Liver (tissue), 9 donors: ENCODE measurements around the gene PCDH15. TPM values are rescaled to one million over a fixed set of nuclear protein-coding genes. Genes with fewer than 3 reads are reported as not detected.
A peak's percentile ranks its signal among the peaks of the same experiment; 100 is the strongest.

Experiments
- DNase-seq: peaks from one replicate; pipeline ENCODE4 v3.0.0-alpha.2; 2017; ENCODE audit warnings: low spot score
- H3K27ac ChIP-seq, 2 donors: one replicate each; pipeline ENCODE4 v1.7.0; 2013; ENCODE audit warnings: inconsistent platforms in 2 of 2, low read length in 2 of 2, control low read depth in 1 of 2, low read depth in 1 of 2, mild to moderate bottlenecking in 1 of 2
- H3K27me3 ChIP-seq, 4 donors: one replicate each; pipeline versions ENCODE4 v1.6.1 to v1.7.0; 2013; ENCODE audit warnings: low read length in 3 of 4, inconsistent platforms in 1 of 4, mild to moderate bottlenecking in 1 of 4, moderate library complexity in 1 of 4; ENCODE audit not compliant: control insufficient read depth in 4 of 4, insufficient read depth in 4 of 4
- H3K36me3 ChIP-seq, 4 donors: one replicate each; pipeline versions ENCODE4 v1.6.1 to v1.7.0; 2013; ENCODE audit warnings: low read length in 3 of 4, mild to moderate bottlenecking in 3 of 4, low read depth in 1 of 4, moderate library complexity in 1 of 4; ENCODE audit not compliant: control insufficient read depth in 4 of 4, insufficient read depth in 3 of 4
- H3K4me1 ChIP-seq, 4 donors: one replicate each; pipeline versions ENCODE4 v1.6.1 to v1.7.0; 2013; ENCODE audit warnings: low read length in 3 of 4, mild to moderate bottlenecking in 3 of 4, moderate library complexity in 1 of 4; ENCODE audit not compliant: control insufficient read depth in 4 of 4, insufficient read depth in 4 of 4
- H3K4me3 ChIP-seq, 3 donors: one replicate each; pipeline versions ENCODE4 v1.6.1 to v1.7.0; 2013; ENCODE audit warnings: low read length in 3 of 3, control low read depth in 1 of 3, low read depth in 1 of 3, mild to moderate bottlenecking in 1 of 3
- H3K9ac ChIP-seq, 2 donors: one replicate each; pipeline ENCODE4 v1.7.0; 2013; ENCODE audit warnings: low read length in 2 of 2, mild to moderate bottlenecking in 2 of 2, moderate library complexity in 2 of 2, control low read depth in 1 of 2, low read depth in 1 of 2
- H3K9me3 ChIP-seq, 4 donors: one replicate each; pipeline versions ENCODE4 v1.6.1 to v1.7.0; 2013; ENCODE audit warnings: low read length in 3 of 4; ENCODE audit not compliant: control insufficient read depth in 4 of 4
- ATF3 ChIP-seq: IDR thresholded peaks from 2 replicates; pipeline ENCODE4 v1.6.1; 2016; ENCODE audit warnings: antibody characterized with exemption
- EGR1 ChIP-seq, 2 donors: IDR thresholded peaks; 2 replicates each; pipeline ENCODE4 v1.6.1; 2016 to 2018; ENCODE audit warnings: antibody characterized with exemption in 2 of 2, low read depth in 2 of 2
- FOXA1 ChIP-seq: IDR thresholded peaks from 2 replicates; pipeline ENCODE4 v1.6.1; 2016; ENCODE audit warnings: antibody characterized with exemption
- FOXA2 ChIP-seq: IDR thresholded peaks from 2 replicates; pipeline ENCODE4 v1.6.1; 2016; ENCODE audit warnings: antibody characterized with exemption
- GABPA ChIP-seq, 2 donors: IDR thresholded peaks in 1 of 2; conservative IDR thresholded peaks in 1 of 2; 2 replicates each; pipeline ENCODE4 v1.6.1; 2016; ENCODE audit warnings: antibody characterized with exemption in 2 of 2, mild to moderate bottlenecking in 1 of 2, moderate library complexity in 1 of 2
- HNF4A ChIP-seq, 2 donors: conservative IDR thresholded peaks; 2 replicates each; pipeline ENCODE4 v1.6.1; 2016; ENCODE audit warnings: antibody characterized with exemption in 2 of 2, mild to moderate bottlenecking in 2 of 2
- HNF4G ChIP-seq: IDR thresholded peaks from 2 replicates; pipeline ENCODE4 v1.6.1; 2016; ENCODE audit warnings: antibody characterized with exemption
- JUND ChIP-seq, 2 donors: IDR thresholded peaks; 2 replicates each; pipeline ENCODE4 v1.6.1; 2016; ENCODE audit warnings: antibody characterized with exemption in 2 of 2
- MAX ChIP-seq: IDR thresholded peaks from 2 replicates; pipeline ENCODE4 v1.6.1; 2016; ENCODE audit warnings: antibody characterized with exemption
- NR2F2 ChIP-seq: IDR thresholded peaks from 2 replicates; pipeline ENCODE4 v1.6.1; 2016; ENCODE audit warnings: antibody characterized with exemption
- RAD21 ChIP-seq, 2 donors: IDR thresholded peaks; 2 replicates each; pipeline ENCODE4 v1.6.1; 2016; ENCODE audit warnings: antibody characterized with exemption in 2 of 2, mild to moderate bottlenecking in 2 of 2
- SP1 ChIP-seq: IDR thresholded peaks from 2 replicates; pipeline ENCODE4 v1.6.1; 2018; ENCODE audit warnings: antibody characterized with exemption, mild to moderate bottlenecking
- TAF1 ChIP-seq: conservative IDR thresholded peaks from 2 replicates; pipeline ENCODE4 v1.6.1; 2016; ENCODE audit warnings: antibody characterized with exemption, mild to moderate bottlenecking
- YY1 ChIP-seq: IDR thresholded peaks from 2 replicates; pipeline ENCODE4 v1.6.1; 2016; ENCODE audit warnings: antibody characterized with exemption, mild to moderate bottlenecking
- WGBS: extraction: QIAGEN DNeasy Blood & Tissue Kit; methylation state at CpG from one replicate; pipeline ENCODE4 v1.1.7; 2013; 5-methylcytosine and 5-hydroxymethylcytosine counted together
- polyA plus RNA-seq, 2 donors: library from polyadenylated mRNA; stranded (reverse) in 1 of 2; unstranded in 1 of 2; fragments of 200-250 nt in 1 of 2; fragments of >200 nt in 1 of 2; fragmentation: Nextera tagmentation in 1 of 2; extraction: Ambion mirVana in 1 of 2; gene quantifications; one replicate each; pipeline versions ENCODE4 v1.2.1 to v1.2.3, GENCODE V29; 2013 to 2015
- total RNA-seq, 2 donors: library from RNA; depleted of rRNA; stranded (reverse); fragments of >200 nt; gene quantifications; one replicate each; pipeline ENCODE4 v1.2.3, GENCODE V29; 2014
- TF ChIP-seq, protein P1 (sequence below): fragments of 150-350 bp; IDR thresholded peaks from 2 replicates; pipeline ENCODE4 v1.5.1; 2017; ENCODE audit warnings: improper control_type of control experiment, low read depth, low read length; ENCODE audit not compliant: missing input control
- TF ChIP-seq, protein P2 (sequence below): IDR thresholded peaks from 2 replicates; pipeline ENCODE4 v1.6.1; 2016; ENCODE audit warnings: antibody characterized with exemption, mild to moderate bottlenecking
- donor health status: healthy.
- donor health status: healthy.
- donor health status: healthy.
- donor health status: healthy.
- donor health status: healthy.

The PCDH15 gene
- total and polyA plus RNA-seq, 4 donors: 0.05 TPM; not detected in 3

- TF ChIP-seq RAD21 (IDR thresholded peaks at IDR 0.05) (no peak), EGR1 (IDR thresholded peaks at IDR 0.05; ENCODE audit: low read depth in 2 of 2) (no peak), HNF4G (no peak), SP1 (no peak), NR2F2 (no peak), GABPA (IDR thresholded peaks at IDR 0.05 in 1 of 2, conservative IDR thresholded peaks at IDR 0.05 in 1 of 2) (no peak), ATF3 (no peak), MAX (no peak), YY1 (no peak), JUND (IDR thresholded peaks at IDR 0.05) (no peak), FOXA2 (no peak)
- TF ChIP-seq, protein P1, sequence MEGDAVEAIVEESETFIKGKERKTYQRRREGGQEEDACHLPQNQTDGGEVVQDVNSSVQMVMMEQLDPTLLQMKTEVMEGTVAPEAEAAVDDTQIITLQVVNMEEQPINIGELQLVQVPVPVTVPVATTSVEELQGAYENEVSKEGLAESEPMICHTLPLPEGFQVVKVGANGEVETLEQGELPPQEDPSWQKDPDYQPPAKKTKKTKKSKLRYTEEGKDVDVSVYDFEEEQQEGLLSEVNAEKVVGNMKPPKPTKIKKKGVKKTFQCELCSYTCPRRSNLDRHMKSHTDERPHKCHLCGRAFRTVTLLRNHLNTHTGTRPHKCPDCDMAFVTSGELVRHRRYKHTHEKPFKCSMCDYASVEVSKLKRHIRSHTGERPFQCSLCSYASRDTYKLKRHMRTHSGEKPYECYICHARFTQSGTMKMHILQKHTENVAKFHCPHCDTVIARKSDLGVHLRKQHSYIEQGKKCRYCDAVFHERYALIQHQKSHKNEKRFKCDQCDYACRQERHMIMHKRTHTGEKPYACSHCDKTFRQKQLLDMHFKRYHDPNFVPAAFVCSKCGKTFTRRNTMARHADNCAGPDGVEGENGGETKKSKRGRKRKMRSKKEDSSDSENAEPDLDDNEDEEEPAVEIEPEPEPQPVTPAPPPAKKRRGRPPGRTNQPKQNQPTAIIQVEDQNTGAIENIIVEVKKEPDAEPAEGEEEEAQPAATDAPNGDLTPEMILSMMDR: no peak
- TF ChIP-seq, protein P2, sequence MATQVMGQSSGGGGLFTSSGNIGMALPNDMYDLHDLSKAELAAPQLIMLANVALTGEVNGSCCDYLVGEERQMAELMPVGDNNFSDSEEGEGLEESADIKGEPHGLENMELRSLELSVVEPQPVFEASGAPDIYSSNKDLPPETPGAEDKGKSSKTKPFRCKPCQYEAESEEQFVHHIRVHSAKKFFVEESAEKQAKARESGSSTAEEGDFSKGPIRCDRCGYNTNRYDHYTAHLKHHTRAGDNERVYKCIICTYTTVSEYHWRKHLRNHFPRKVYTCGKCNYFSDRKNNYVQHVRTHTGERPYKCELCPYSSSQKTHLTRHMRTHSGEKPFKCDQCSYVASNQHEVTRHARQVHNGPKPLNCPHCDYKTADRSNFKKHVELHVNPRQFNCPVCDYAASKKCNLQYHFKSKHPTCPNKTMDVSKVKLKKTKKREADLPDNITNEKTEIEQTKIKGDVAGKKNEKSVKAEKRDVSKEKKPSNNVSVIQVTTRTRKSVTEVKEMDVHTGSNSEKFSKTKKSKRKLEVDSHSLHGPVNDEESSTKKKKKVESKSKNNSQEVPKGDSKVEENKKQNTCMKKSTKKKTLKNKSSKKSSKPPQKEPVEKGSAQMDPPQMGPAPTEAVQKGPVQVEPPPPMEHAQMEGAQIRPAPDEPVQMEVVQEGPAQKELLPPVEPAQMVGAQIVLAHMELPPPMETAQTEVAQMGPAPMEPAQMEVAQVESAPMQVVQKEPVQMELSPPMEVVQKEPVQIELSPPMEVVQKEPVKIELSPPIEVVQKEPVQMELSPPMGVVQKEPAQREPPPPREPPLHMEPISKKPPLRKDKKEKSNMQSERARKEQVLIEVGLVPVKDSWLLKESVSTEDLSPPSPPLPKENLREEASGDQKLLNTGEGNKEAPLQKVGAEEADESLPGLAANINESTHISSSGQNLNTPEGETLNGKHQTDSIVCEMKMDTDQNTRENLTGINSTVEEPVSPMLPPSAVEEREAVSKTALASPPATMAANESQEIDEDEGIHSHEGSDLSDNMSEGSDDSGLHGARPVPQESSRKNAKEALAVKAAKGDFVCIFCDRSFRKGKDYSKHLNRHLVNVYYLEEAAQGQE: no peak
- Histone ChIP-seq H3K4me1 (no peaks in the 10 kb centered on the region), H3K4me3 (no peak overlapping the region), H3K9me3 (no peaks in the 10 kb centered on the region), H3K9ac (no peak overlapping the region), H3K27ac (no peak overlapping the region), H3K36me3 (no peaks in the 10 kb centered on the region), H3K27me3 (no peaks in the 10 kb centered on the region)
- no peak for DNase-seq
- WGBS: 91% methylated on average over 1 of the region's 1 CpG
These were observed 385.5 kb downstream of the PCDH15 start for GRCh38 chr10:54415483-54415882.

DNA sequence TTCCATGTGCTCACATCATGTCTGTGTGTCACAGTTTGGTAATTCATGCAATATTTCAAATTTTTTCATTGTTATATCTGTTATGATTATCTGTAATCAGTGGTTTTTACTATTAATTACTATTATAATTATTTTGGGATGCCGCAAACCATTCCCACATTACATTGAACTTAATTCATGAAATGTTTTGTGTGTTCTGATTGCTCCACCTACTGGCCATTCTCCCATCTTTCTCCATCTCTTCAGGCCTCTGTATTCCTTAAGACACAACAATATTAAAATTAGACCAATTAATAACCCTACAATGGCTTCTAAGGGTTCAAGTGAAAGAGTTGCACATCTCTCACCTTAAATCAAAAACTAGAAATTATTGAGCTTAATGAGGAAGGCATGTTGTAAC is 398.5 kb downstream of the PCDH15 start:
- Histone ChIP-seq H3K9me3 (no peaks in the 10 kb centered on the region), H3K4me3 (no peak overlapping the region), H3K27me3 (peaks cover 0 to 3% (median 0%) of the 10 kb centered on the region in 4 donors), H3K4me1 (no peaks in the 10 kb centered on the region), H3K36me3 (no peaks in the 10 kb centered on the region), H3K9ac (no peak overlapping the region), H3K27ac (no peak overlapping the region)
- 60% methylated on average over 1 of the region's 1 CpG for WGBS
- no peak for DNase-seq
- TF ChIP-seq FOXA1: no peak
- no peak for TF ChIP-seq TAF1
- TF ChIP-seq, protein P1: peak; percentile 37
- TF ChIP-seq RAD21 (IDR thresholded peaks at IDR 0.05): peak; percentile 64 to 73
- no peak for TF ChIP-seq HNF4A (conservative IDR thresholded peaks at IDR 0.05)
